Measurements from ENCODE around the gene OR2A25. TPM values are rescaled to one million over a fixed set of nuclear protein-coding genes. Genes with fewer than 3 reads are reported as not detected.
"Not testable (repeated sequence)": the region's sequence is repeated elsewhere in the genome, so short reads cannot be mapped to it uniquely, and the experiment has no call there.

Gene OR2A25
- total and polyA plus RNA-seq, 8 donors: 0.12 TPM; not detected in 7

GRCh38 chr7:144048648-144049047 lies 21.0 kb upstream of the OR2A25 start, which contains the start of gene OR2A5:
Gene OR2A5 (plus strand): TSS chr7:144048948. CDS start chr7:144050402, 1,454 bp downstream.
- Histone ChIP-seq H3K4me3 (no peak within 1 kb of the TSS), H3K27me3 (no peaks in the 10 kb centered on the region), H3K36me3 (no peaks in the 10 kb centered on the region), H3K4me1 (no peaks in the 10 kb centered on the region), H3K27ac (no peak within 1 kb of the TSS), H3K9me3 (no peaks in the 10 kb centered on the region)
- intact Hi-C loops (cut with DNase I): no loop called here
- WGBS, 2 donors: 60 to 80% methylated on average over 1 of the region's 1 CpG
- FAIRE-seq (no peak), DNase-seq (no peak), ATAC-seq (no peak)
- no peak for TF ChIP-seq CTCF (IDR thresholded peaks at IDR 0.05)

DNA sequence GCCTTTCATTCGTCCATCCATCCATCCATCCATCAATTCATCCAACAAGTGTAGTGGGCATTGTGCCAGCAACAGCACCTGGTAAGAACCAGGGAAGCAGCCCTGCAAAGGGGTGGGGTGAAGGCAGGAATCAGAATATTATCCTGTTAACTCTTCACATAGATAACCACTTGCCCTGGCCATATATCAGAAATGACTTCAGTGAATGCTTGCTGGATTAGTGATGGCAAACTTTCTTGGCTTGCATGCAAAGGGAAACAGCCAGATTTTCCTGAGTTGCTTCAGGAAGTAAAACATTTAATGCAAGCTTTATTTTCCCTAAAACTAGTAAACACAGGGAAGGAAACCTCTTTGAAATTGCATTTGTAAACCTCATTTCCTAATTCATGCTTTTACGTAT lies 20.1 kb upstream of the OR2A25 start:
- H3K4me1 ChIP-seq: no peaks in the 10 kb centered on the region
- no peak overlapping the region for H3K4me3 ChIP-seq
- DNase-seq: no peak
- no peak for TF ChIP-seq CTCF (IDR thresholded peaks at IDR 0.05)
- intact Hi-C loops (cut with DNase I): no loop called here
- no peak overlapping the region for H3K27ac ChIP-seq
- H3K27me3 ChIP-seq: no peaks in the 10 kb centered on the region
- FAIRE-seq: no peak
- 48 to 52% methylated on average over 2 of the region's 2 CpGs for WGBS, 2 donors
- ATAC-seq: no peak
- H3K36me3 ChIP-seq: no peaks in the 10 kb centered on the region
- H3K9me3 ChIP-seq: no peaks in the 10 kb centered on the region

- WGBS, 2 donors: 54 to 56% methylated on average over 3 of the region's 3 CpGs
- no peak for ATAC-seq
- no peak for TF ChIP-seq CTCF (IDR thresholded peaks at IDR 0.05)
- Histone ChIP-seq H3K4me3 (no peak overlapping the region), H3K36me3 (no peaks in the 10 kb centered on the region), H3K27me3 (no peaks in the 10 kb centered on the region), H3K27ac (no peak overlapping the region), H3K4me1 (no peaks in the 10 kb centered on the region), H3K9me3 (no peaks in the 10 kb centered on the region)
- no peak for DNase-seq
- intact Hi-C loops (cut with DNase I): no loop called here
- FAIRE-seq: no peak
These were observed 19.5 kb upstream of the OR2A25 start for GRCh38 chr7:144050093-144050492.

DNA sequence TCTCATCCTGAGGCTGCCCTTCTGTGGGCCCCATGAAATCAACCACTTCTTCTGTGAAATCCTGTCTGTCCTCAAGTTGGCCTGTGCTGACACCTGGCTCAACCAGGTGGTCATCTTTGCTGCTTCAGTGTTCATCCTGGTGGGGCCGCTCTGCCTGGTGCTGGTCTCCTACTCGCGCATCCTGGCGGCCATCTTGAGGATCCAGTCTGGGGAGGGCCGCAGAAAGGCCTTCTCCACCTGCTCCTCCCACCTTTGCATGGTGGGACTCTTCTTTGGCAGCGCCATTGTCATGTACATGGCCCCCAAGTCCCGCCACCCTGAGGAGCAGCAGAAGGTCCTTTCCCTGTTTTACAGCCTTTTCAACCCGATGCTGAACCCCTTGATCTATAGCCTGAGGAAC lies 18.7 kb upstream of the OR2A25 start:
- H3K4me3 ChIP-seq; H3K9me3 ChIP-seq; H3K27me3 ChIP-seq; H3K27ac ChIP-seq; DNase-seq; H3K4me1 ChIP-seq; FAIRE-seq; H3K36me3 ChIP-seq; intact Hi-C loops (cut with DNase I); ATAC-seq: not testable (repeated sequence)
- WGBS, 2 donors: 88% methylated on average over 8 of the region's 8 CpGs

- Histone ChIP-seq H3K27me3 (no peaks in the 10 kb centered on the region), H3K4me1 (no peaks in the 10 kb centered on the region), H3K36me3 (no peaks in the 10 kb centered on the region), H3K9me3 (no peaks in the 10 kb centered on the region), H3K4me3 (no peak overlapping the region), H3K27ac (no peak overlapping the region)
- FAIRE-seq (no peak), DNase-seq (no peak), ATAC-seq (no peak)
- 71 to 86% methylated on average over 3 of the region's 3 CpGs for WGBS, 2 donors
- intact Hi-C loops (cut with DNase I): no loop called here
- no peak for TF ChIP-seq CTCF (IDR thresholded peaks at IDR 0.05)
These were observed 11.7 kb upstream of the OR2A25 start for GRCh38 chr7:144057954-144058353.

DNA sequence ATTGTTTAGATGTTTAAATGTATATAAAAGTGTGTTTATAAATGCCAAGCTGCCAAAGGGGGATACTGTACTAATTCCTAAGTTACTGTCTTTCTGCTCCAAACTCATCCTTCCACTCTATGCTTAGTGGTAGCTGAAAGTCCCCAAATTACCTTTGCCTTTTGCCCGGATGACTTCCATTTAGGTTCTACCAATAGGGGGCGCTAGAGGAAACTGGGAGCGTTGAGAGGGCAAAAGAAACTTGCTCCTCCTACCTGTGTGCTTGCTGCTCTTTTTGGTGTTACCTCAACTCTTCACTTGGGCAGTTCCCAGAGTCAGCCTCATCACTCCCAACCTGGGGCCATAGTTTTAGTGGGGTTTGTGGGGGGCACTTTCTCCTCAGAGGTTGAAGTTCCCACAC lies 5.9 kb upstream of the OR2A25 start:
- Histone ChIP-seq H3K4me3 (no peak overlapping the region), H3K9me3 (no peaks in the 10 kb centered on the region), H3K36me3 (no peaks in the 10 kb centered on the region), H3K4me1 (no peaks in the 10 kb centered on the region), H3K27me3 (no peaks in the 10 kb centered on the region), H3K27ac (no peak overlapping the region)
- 27 to 38% methylated on average over 3 of the region's 3 CpGs for WGBS, 2 donors
- ATAC-seq: no peak
- no peak for TF ChIP-seq CTCF (IDR thresholded peaks at IDR 0.05)
- intact Hi-C loops (cut with DNase I): no loop called here
- DNase-seq: no peak
- no peak for FAIRE-seq
